K562 (cell line): ENCODE results near the gene SLC4A5. TPM values are rescaled to one million over a fixed set of nuclear protein-coding genes. Genes with fewer than 3 reads are reported as not detected.

Experiments
- ATAC-seq: fragments of 200-7000 bp; cut with Tn5 transposase; 3 replicates; pipeline ENCODE4 v1.9.1; 2020; ENCODE audit warnings: moderate library complexity
- BruUV-seq: library from RNA; stranded (reverse); fragments of 400-500 nt; replicated peaks from 2 replicates; lab custom pipeline; 2021; lab: Mats Ljungman, UMichigan
- CTCF ChIA-PET: fragments of 300-600 bp; formaldehyde crosslinking; extraction: SDS; loops from one replicate; lab custom pipeline; 2021; ENCODE audit warnings: low intra/inter-chr PET ratio; lab: Yijun Ruan, JAX
- POLR2A ChIA-PET: fragments of 300-600, 350-650 bp; sonication (Branson Sonifier 250); formaldehyde crosslinking; extraction: SDS; loops from one replicate; lab custom pipeline; 2021; ENCODE audit warnings: antibody characterized with exemption, inconsistent platforms; lab: Yijun Ruan, JAX
- DNase-seq, 4 experiments: peaks; one replicate each; pipeline versions ENCODE4 v3.0.0 to v3.0.0-alpha.2; 2011 to 2018; ENCODE audit warnings: low spot score in 3 of 4, mixed read lengths in 3 of 4; ENCODE audit errors: extremely low read depth in 1 of 4
- FAIRE-seq: peaks from 2 replicates; lab custom pipeline; 2011; peaks lifted over from hg19 to GRCh38; lab: Jason Lieb, UNC
- H2AFZ ChIP-seq: 2 replicates; pipeline ENCODE4 v1.6.0; 2011; ENCODE audit warnings: low read depth, low read length, control low read depth, inconsistent platforms
- H3K27ac ChIP-seq: fragments of 200-600 bp; 3 replicates; pipeline ENCODE4 v1.8.0; 2011; ENCODE audit warnings: low read depth, mild to moderate bottlenecking, control low read depth, inconsistent platforms, low read length, moderate library complexity, mixed read lengths; ENCODE audit errors: extremely low read depth
- H3K27me3 ChIP-seq, 2 experiments: fragments of 300-600 bp in 1 of 2; 2 replicates in 1 of 2; 3 replicates in 1 of 2; pipeline versions ENCODE4 v1.6.0 to v1.8.0; 2011; ENCODE audit warnings: inconsistent platforms in 2 of 2, low read length in 2 of 2, mild to moderate bottlenecking in 1 of 2, mixed read lengths in 1 of 2, moderate library complexity in 1 of 2; ENCODE audit not compliant: control insufficient read depth in 2 of 2, insufficient read depth in 2 of 2
- H3K36me3 ChIP-seq: fragments of 300-600 bp; 3 replicates; pipeline ENCODE4 v1.8.0; 2011; ENCODE audit warnings: mild to moderate bottlenecking, low read length, inconsistent platforms; ENCODE audit not compliant: control insufficient read depth, insufficient read depth
- H3K4me1 ChIP-seq, 2 experiments: fragments of 200-600 bp in 1 of 2; replicated peaks in 1 of 2; 2 replicates in 1 of 2; 3 replicates in 1 of 2; pipeline versions ENCODE4 v1.5.1 to v1.8.0; 2011; ENCODE audit warnings: inconsistent platforms in 2 of 2, low read length in 2 of 2, mild to moderate bottlenecking in 1 of 2, mixed read lengths in 1 of 2, moderate library complexity in 1 of 2; ENCODE audit not compliant: control insufficient read depth in 2 of 2, insufficient read depth in 2 of 2
- H3K4me2 ChIP-seq: 2 replicates; pipeline ENCODE4 v1.6.1; 2011; ENCODE audit warnings: low read length, control low read depth, inconsistent platforms, mixed read lengths; ENCODE audit not compliant: insufficient read depth
- H3K4me3 ChIP-seq: fragments of 200-600 bp; sonication (generic), shearing (Covaris generic); 2 replicates; pipeline ENCODE4 v1.5.1; 2016; ENCODE audit warnings: control low read depth, inconsistent platforms
- H3K79me2 ChIP-seq: fragments of 200-600 bp; 3 replicates; pipeline ENCODE4 v1.8.0; 2011; ENCODE audit warnings: low read length, inconsistent platforms; ENCODE audit not compliant: control insufficient read depth, insufficient read depth
- H3K9ac ChIP-seq, 2 experiments: 2 replicates each; pipeline versions ENCODE4 v1.6.0 to v1.6.1; 2011; ENCODE audit warnings: low read depth in 2 of 2, low read length in 2 of 2, control low read depth in 1 of 2, inconsistent platforms in 1 of 2, mild to moderate bottlenecking in 1 of 2, mixed read lengths in 1 of 2; ENCODE audit not compliant: insufficient read depth in 1 of 2
- H3K9me1 ChIP-seq: one replicate; pipeline ENCODE4 v1.6.0; 2011; ENCODE audit warnings: inconsistent platforms, mild to moderate bottlenecking, low read length, moderate library complexity; ENCODE audit not compliant: control insufficient read depth, insufficient read depth
- H3K9me3 ChIP-seq: replicated peaks from 2 replicates; pipeline ENCODE4 v1.5.1; 2011; ENCODE audit warnings: low read depth, low read length, inconsistent platforms; ENCODE audit not compliant: control insufficient read depth, insufficient read depth
- H4K20me1 ChIP-seq: replicated peaks from 2 replicates; pipeline ENCODE4 v1.6.1; 2011; ENCODE audit warnings: low read length, inconsistent platforms, mixed read lengths; ENCODE audit not compliant: control insufficient read depth, insufficient read depth
- HMBOX1 ChIP-seq: sonication (generic); IDR thresholded peaks from 2 replicates; pipeline ENCODE4 v1.6.1; 2016
- NRF1 ChIP-seq, 2 experiments: fragments of 450-650 bp; IDR thresholded peaks in 1 of 2; conservative IDR thresholded peaks in 1 of 2; 2 replicates each; pipeline ENCODE4 v1.6.1; 2014; ENCODE audit warnings: mild to moderate bottlenecking in 2 of 2
- STAT5A ChIP-seq: IDR thresholded peaks from 2 replicates; pipeline ENCODE4 v1.6.1; 2012; ENCODE audit warnings: low read length, inconsistent platforms, borderline replicate concordance
- WGBS: fragments of 100-300 bp; shearing (Covaris generic); methylation state at CpG from one replicate; pipeline ENCODE4 v1.1.6; 2016; ENCODE audit warnings: low coverage, mixed read lengths; ENCODE audit not compliant: insufficient coverage; ENCODE audit errors: missing lambda C conversion rate; 5-methylcytosine and 5-hydroxymethylcytosine counted together
- in situ Hi-C: fragments of 300-500 bp; cut with MboI; formaldehyde crosslinking; loops from 4 replicates; pipeline ENCODE4 v1.15.0; 2018; ENCODE audit warnings: inconsistent platforms, mixed read lengths
- intact Hi-C: fragments of 100-400 bp; cut with micrococcal nuclease; formaldehyde crosslinking; loops from 2 replicates; pipeline ENCODE4 v1.14.2; 2022
- polyA plus RNA-seq, 8 experiments: library from polyadenylated mRNA; depleted of rRNA in 4 of 8; stranded (reverse) in 5 of 8; unstranded in 3 of 8; fragments of >200 nt; fragmentation: Nextera tagmentation in 2 of 8; fragmentation: Illumina TruSeq in 1 of 8; extraction: Ambion mirVana in 2 of 8; extraction: Trizol in 1 of 8; gene quantifications; 2 replicates each; pipeline versions ENCODE4 v1.2.1 to v1.2.3, GENCODE V29; 2011 to 2014; ENCODE audit warnings: inconsistent platforms in 1 of 8, missing spikeins in 1 of 8
- total RNA-seq, 7 experiments: library from RNA; depleted of rRNA in 6 of 7; stranded (reverse); fragments of >200 nt in 6 of 7; fragmentation: Illumina TruSeq in 2 of 7; extraction: Trizol in 2 of 7; gene quantifications; 2 replicates each; pipeline versions ENCODE4 v1.2.1 to v1.2.3, GENCODE V29; 2011 to 2021; ENCODE audit warnings: low replicate concordance in 1 of 7
- TF ChIP-seq, protein P1 (sequence below): fragments of 450-650 bp; conservative IDR thresholded peaks from 2 replicates; pipeline ENCODE4 v1.6.1; 2016; ENCODE audit warnings: missing genetic modification characterization, low read depth, mild to moderate bottlenecking, missing compliant biosample characterization, moderate library complexity
- TF ChIP-seq, protein P2 (sequence below): IDR thresholded peaks from 3 replicates; pipeline ENCODE4 v1.6.1; 2011; ENCODE audit warnings: borderline replicate concordance, mild to moderate bottlenecking, moderate library complexity; ENCODE audit not compliant: insufficient read length; ENCODE audit errors: extremely low read depth
- TF ChIP-seq, protein P3 (sequence below): fragments of 250-450 bp; sonication (Bioruptor Pico); IDR thresholded peaks from 2 replicates; pipeline ENCODE4 v1.4.0; 2020; ENCODE audit warnings: mild to moderate bottlenecking, moderate library complexity, borderline replicate concordance

Gene SLC4A5
- total and polyA plus RNA-seq, 9 of the 15 experiments (the other 6 are each of a cell fraction or from before 2014, with no cell fraction given): 0.03 to 0.77 (median 0.14) TPM; not detected in 1

- CTCF ChIA-PET: no interaction called here
- no peak for TF ChIP-seq STAT5A
- no peak for TF ChIP-seq NRF1 (conservative IDR thresholded peaks at IDR 0.05 in 1 of 2, IDR thresholded peaks at IDR 0.05 in 1 of 2)
- DNase-seq: no peak
- WGBS: 88% methylated on average over 8 of the region's 9 CpGs
- no peak overlapping the region for H3K4me2 ChIP-seq
- no peak for FAIRE-seq
- no peak overlapping the region for H3K27ac ChIP-seq
- POLR2A ChIA-PET: no interaction called here
- H3K4me1 ChIP-seq: peaks cover 4 to 15% of the 10 kb centered on the region in 2 experiments; a peak in 3 of 5 replicates
- no peaks in the 10 kb centered on the region for H3K9me1 ChIP-seq
- H2AFZ ChIP-seq: no peak overlapping the region
- no TSS peak for BruUV-seq
- no peak for ATAC-seq
- no peaks in the 10 kb centered on the region; the same call in 1 of the 2 replicates for H4K20me1 ChIP-seq
- H3K27me3 ChIP-seq: no peaks in the 10 kb centered on the region
- no peak overlapping the region for H3K4me3 ChIP-seq
- intact Hi-C loops (no loop called here), in situ Hi-C loops (no loop called here)
- H3K79me2 ChIP-seq: no peaks in the 10 kb centered on the region
- H3K36me3 ChIP-seq: peaks cover 50% of the 10 kb centered on the region
- H3K9me3 ChIP-seq: no peaks in the 10 kb centered on the region
- no peak overlapping the region for H3K9ac ChIP-seq
These were observed 28.2 kb upstream of the SLC4A5 start for GRCh38 chr2:74371421-74371820.

DNA sequence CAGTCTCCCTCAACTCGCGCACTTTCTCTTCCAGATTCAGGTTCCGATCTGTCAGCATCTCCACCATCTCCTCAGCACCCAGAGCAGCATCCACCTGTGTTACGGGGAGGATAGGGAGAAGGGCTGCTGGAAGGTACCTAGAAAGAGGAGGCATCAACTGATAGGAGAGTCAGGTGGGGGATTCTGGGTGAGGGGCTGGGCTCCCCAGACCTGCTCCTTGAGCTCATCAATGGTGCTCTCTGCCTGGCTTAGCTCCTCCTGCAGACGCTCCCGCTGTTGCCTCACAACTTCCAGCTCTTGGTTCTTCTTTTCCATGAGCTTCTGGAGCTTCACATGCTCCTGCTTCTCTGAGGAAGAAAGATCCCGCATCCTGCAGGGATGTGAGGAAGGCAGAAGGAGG is 26.8 kb upstream of the SLC4A5 start:
- Histone ChIP-seq H3K36me3 (peaks cover 61% of the 10 kb centered on the region), H3K27me3 (no peaks in the 10 kb centered on the region), H3K9ac (no peak overlapping the region), H3K4me1 (peaks cover 4 to 15% of the 10 kb centered on the region in 2 experiments; a peak in 3 of 5 replicates), H3K4me2 (no peak overlapping the region), H3K9me3 (no peaks in the 10 kb centered on the region), H3K27ac (no peak overlapping the region), H3K79me2 (no peaks in the 10 kb centered on the region), H3K4me3 (no peak overlapping the region), H3K9me1 (no peaks in the 10 kb centered on the region), H2AFZ (no peak overlapping the region), H4K20me1 (no peaks in the 10 kb centered on the region)
- POLR2A ChIA-PET: interaction anchor here (0.9 kb wide), 2 partner anchors 9 to 15 kb away, joined by 3 to 4 read pairs; no protein-coding TSS in a partner anchor
- DNase-seq (no peak), FAIRE-seq (no peak), ATAC-seq (no peak)
- CTCF ChIA-PET: no interaction called here
- 97% methylated on average over 7 of the region's 7 CpGs for WGBS
- in situ Hi-C loops (no loop called here), intact Hi-C loops (no loop called here)
- BruUV-seq: no TSS peak
- TF ChIP-seq, protein P1, sequence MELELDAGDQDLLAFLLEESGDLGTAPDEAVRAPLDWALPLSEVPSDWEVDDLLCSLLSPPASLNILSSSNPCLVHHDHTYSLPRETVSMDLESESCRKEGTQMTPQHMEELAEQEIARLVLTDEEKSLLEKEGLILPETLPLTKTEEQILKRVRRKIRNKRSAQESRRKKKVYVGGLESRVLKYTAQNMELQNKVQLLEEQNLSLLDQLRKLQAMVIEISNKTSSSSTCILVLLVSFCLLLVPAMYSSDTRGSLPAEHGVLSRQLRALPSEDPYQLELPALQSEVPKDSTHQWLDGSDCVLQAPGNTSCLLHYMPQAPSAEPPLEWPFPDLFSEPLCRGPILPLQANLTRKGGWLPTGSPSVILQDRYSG: no peak
- TF ChIP-seq, protein P2, sequence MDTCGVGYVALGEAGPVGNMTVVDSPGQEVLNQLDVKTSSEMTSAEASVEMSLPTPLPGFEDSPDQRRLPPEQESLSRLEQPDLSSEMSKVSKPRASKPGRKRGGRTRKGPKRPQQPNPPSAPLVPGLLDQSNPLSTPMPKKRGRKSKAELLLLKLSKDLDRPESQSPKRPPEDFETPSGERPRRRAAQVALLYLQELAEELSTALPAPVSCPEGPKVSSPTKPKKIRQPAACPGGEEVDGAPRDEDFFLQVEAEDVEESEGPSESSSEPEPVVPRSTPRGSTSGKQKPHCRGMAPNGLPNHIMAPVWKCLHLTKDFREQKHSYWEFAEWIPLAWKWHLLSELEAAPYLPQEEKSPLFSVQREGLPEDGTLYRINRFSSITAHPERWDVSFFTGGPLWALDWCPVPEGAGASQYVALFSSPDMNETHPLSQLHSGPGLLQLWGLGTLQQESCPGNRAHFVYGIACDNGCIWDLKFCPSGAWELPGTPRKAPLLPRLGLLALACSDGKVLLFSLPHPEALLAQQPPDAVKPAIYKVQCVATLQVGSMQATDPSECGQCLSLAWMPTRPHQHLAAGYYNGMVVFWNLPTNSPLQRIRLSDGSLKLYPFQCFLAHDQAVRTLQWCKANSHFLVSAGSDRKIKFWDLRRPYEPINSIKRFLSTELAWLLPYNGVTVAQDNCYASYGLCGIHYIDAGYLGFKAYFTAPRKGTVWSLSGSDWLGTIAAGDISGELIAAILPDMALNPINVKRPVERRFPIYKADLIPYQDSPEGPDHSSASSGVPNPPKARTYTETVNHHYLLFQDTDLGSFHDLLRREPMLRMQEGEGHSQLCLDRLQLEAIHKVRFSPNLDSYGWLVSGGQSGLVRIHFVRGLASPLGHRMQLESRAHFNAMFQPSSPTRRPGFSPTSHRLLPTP: no peak
- TF ChIP-seq HMBOX1: no peak
- TF ChIP-seq, protein P3, sequence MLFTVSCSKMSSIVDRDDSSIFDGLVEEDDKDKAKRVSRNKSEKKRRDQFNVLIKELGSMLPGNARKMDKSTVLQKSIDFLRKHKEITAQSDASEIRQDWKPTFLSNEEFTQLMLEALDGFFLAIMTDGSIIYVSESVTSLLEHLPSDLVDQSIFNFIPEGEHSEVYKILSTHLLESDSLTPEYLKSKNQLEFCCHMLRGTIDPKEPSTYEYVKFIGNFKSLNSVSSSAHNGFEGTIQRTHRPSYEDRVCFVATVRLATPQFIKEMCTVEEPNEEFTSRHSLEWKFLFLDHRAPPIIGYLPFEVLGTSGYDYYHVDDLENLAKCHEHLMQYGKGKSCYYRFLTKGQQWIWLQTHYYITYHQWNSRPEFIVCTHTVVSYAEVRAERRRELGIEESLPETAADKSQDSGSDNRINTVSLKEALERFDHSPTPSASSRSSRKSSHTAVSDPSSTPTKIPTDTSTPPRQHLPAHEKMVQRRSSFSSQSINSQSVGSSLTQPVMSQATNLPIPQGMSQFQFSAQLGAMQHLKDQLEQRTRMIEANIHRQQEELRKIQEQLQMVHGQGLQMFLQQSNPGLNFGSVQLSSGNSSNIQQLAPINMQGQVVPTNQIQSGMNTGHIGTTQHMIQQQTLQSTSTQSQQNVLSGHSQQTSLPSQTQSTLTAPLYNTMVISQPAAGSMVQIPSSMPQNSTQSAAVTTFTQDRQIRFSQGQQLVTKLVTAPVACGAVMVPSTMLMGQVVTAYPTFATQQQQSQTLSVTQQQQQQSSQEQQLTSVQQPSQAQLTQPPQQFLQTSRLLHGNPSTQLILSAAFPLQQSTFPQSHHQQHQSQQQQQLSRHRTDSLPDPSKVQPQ (CRISPR knock-in tag): no peak
